Kidney epithelial cell (primary cell): ENCODE results near the gene AKNA. TPM values are rescaled to one million over a fixed set of nuclear protein-coding genes. Genes with fewer than 3 reads are reported as not detected.
A peak's percentile ranks its signal among the peaks of the same experiment; 100 is the strongest.

Source experiments
- DNase-seq: peaks from one replicate; pipeline ENCODE4 v3.0.0-alpha.2; 2010; ENCODE audit warnings: low read depth
- H3K27me3 ChIP-seq: 2 replicates; pipeline ENCODE4 v1.6.0; 2011; ENCODE audit warnings: low read length; ENCODE audit not compliant: control insufficient read depth, insufficient read depth
- H3K36me3 ChIP-seq: 2 replicates; pipeline ENCODE4 v1.5.1; 2011; ENCODE audit warnings: low read length; ENCODE audit not compliant: control insufficient read depth, insufficient read depth
- H3K4me3 ChIP-seq: 2 replicates; pipeline ENCODE4 v1.5.1; 2011; ENCODE audit warnings: low read depth, mild to moderate bottlenecking, control low read depth, low read length
- CTCF ChIP-seq: IDR thresholded peaks from 2 replicates; pipeline ENCODE4 v1.5.1; 2011; ENCODE audit warnings: mild to moderate bottlenecking, moderate library complexity, low read length, control low read depth, inconsistent platforms; ENCODE audit not compliant: insufficient read depth, poor library complexity, severe bottlenecking
- total RNA-seq: library from RNA; depleted of rRNA; stranded (reverse); fragments of >200 nt; gene quantifications from 2 replicates; pipeline ENCODE4 v1.2.3, GENCODE V29; 2015

The AKNA gene
- total RNA-seq, 1 donor from 2014 or later, result 34.6 TPM

- no peak for TF ChIP-seq CTCF
- H3K4me3 ChIP-seq, result no peak overlapping the region
- H3K36me3 ChIP-seq, result peaks cover 7% of the 10 kb centered on the region
- H3K27me3 ChIP-seq, result no peaks in the 10 kb centered on the region
- peak; percentile 100 for DNase-seq
Observed at GRCh38 chr9:114348906-114349482, 38.8 kb downstream of the AKNA start.

- Histone ChIP-seq H3K27me3 (no peaks in the 10 kb centered on the region), H3K36me3 (peaks cover 7% of the 10 kb centered on the region), H3K4me3 (no peak overlapping the region)
- DNase-seq, result no peak
- no peak for TF ChIP-seq CTCF
Observed at GRCh38 chr9:114348261-114348905, 39.4 kb downstream of the AKNA start.

- Histone ChIP-seq H3K27me3 (no peaks in the 10 kb centered on the region), H3K36me3 (peaks cover 9% of the 10 kb centered on the region), H3K4me3 (no peak overlapping the region)
- no peak for TF ChIP-seq CTCF
- DNase-seq, result no peak
Observed at GRCh38 chr9:114347675-114348074, 40.1 kb downstream of the AKNA start.

GRCh38 chr9:114346146-114346545, 41.6 kb downstream of the AKNA start:
- DNase-seq, result no peak
- TF ChIP-seq CTCF, result no peak
- H3K27me3 ChIP-seq, result no peaks in the 10 kb centered on the region
- peaks cover 8% of the 10 kb centered on the region for H3K36me3 ChIP-seq
- H3K4me3 ChIP-seq, result no peak overlapping the region

GRCh38 chr9:114345493-114346065, 42.2 kb downstream of the AKNA start:
- no peak for TF ChIP-seq CTCF
- H3K4me3 ChIP-seq, result no peak overlapping the region
- DNase-seq, result no peak
- H3K36me3 ChIP-seq, result peaks cover 8% of the 10 kb centered on the region
- H3K27me3 ChIP-seq, result no peaks in the 10 kb centered on the region
